OCI-LY7 (cell line): ENCODE measurements around the gene NKG7.

Experiments used
- EZH2phosphoT487 ChIP-seq: fragments of 200-600 bp; sonication (generic); IDR thresholded peaks from 2 replicates; pipeline ENCODE4 v1.6.1; 2018; ENCODE audit warnings: low read depth, borderline replicate concordance, mild to moderate bottlenecking, mixed run types, antibody characterized with exemption, low read length, moderate library complexity, mixed read lengths
- TF ChIP-seq, protein P1 (sequence below): fragments of 200-600 bp; sonication (generic); conservative IDR thresholded peaks from 2 replicates; pipeline ENCODE4 v1.5.1; 2014; ENCODE audit warnings: mild to moderate bottlenecking, antibody characterized with exemption, low read length, moderate library complexity, mixed read lengths

GRCh38 chr19:51391073-51391611 is 18.7 kb upstream of the NKG7 start:
- TF ChIP-seq, protein P1, sequence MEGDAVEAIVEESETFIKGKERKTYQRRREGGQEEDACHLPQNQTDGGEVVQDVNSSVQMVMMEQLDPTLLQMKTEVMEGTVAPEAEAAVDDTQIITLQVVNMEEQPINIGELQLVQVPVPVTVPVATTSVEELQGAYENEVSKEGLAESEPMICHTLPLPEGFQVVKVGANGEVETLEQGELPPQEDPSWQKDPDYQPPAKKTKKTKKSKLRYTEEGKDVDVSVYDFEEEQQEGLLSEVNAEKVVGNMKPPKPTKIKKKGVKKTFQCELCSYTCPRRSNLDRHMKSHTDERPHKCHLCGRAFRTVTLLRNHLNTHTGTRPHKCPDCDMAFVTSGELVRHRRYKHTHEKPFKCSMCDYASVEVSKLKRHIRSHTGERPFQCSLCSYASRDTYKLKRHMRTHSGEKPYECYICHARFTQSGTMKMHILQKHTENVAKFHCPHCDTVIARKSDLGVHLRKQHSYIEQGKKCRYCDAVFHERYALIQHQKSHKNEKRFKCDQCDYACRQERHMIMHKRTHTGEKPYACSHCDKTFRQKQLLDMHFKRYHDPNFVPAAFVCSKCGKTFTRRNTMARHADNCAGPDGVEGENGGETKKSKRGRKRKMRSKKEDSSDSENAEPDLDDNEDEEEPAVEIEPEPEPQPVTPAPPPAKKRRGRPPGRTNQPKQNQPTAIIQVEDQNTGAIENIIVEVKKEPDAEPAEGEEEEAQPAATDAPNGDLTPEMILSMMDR = no peak
- TF ChIP-seq EZH2phosphoT487 = no peak
